Measurements from ENCODE around the gene ARID1B. TPM values are rescaled to one million over a fixed set of nuclear protein-coding genes. Genes with fewer than 3 reads are reported as not detected.

ARID1B gene
- total and polyA plus RNA-seq, 9 of the 15 experiments (the other 6 are each of a cell fraction or from before 2014, with no cell fraction given), result 12.5 to 50.5 (median 25.8) TPM

DNA sequence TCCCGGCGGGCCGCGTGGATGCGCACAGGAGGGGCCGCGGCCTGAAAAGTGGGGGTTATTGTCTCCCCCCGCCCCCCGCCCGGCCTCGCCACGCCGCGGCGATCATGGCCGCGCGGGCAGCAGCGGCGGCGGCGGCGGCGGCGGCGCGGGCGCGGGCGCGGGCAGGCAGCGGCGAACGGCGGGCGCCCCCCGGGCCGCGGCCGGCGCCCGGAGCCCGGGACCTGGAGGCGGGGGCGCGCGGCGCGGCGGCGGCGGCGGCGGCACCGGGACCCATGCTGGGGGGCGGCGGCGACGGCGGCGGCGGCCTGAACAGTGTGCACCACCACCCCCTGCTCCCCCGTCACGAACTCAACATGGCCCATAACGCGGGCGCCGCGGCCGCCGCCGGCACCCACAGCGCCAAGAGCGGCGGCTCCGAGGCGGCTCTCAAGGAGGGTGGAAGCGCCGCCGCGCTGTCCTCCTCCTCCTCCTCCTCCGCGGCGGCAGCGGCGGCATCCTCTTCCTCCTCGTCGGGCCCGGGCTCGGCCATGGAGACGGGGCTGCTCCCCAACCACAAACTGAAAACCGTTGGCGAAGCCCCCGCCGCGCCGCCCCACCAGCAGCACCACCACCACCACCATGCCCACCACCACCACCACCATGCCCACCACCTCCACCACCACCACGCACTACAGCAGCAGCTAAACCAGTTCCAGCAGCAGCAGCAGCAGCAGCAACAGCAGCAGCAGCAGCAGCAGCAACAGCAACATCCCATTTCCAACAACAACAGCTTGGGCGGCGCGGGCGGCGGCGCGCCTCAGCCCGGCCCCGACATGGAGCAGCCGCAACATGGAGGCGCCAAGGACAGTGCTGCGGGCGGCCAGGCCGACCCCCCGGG is 637 bp downstream of the ARID1B start (continued):
- TF ChIP-seq, protein P1, sequence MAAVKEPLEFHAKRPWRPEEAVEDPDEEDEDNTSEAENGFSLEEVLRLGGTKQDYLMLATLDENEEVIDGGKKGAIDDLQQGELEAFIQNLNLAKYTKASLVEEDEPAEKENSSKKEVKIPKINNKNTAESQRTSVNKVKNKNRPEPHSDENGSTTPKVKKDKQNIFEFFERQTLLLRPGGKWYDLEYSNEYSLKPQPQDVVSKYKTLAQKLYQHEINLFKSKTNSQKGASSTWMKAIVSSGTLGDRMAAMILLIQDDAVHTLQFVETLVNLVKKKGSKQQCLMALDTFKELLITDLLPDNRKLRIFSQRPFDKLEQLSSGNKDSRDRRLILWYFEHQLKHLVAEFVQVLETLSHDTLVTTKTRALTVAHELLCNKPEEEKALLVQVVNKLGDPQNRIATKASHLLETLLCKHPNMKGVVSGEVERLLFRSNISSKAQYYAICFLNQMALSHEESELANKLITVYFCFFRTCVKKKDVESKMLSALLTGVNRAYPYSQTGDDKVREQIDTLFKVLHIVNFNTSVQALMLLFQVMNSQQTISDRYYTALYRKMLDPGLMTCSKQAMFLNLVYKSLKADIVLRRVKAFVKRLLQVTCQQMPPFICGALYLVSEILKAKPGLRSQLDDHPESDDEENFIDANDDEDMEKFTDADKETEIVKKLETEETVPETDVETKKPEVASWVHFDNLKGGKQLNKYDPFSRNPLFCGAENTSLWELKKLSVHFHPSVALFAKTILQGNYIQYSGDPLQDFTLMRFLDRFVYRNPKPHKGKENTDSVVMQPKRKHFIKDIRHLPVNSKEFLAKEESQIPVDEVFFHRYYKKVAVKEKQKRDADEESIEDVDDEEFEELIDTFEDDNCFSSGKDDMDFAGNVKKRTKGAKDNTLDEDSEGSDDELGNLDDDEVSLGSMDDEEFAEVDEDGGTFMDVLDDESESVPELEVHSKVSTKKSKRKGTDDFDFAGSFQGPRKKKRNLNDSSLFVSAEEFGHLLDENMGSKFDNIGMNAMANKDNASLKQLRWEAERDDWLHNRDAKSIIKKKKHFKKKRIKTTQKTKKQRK (IDR thresholded peaks at IDR 0.05; ENCODE audit: borderline replicate concordance, low read depth, low read length), result no peak
- TF ChIP-seq SRF (CRISPR knock-in tag; IDR thresholded peaks at IDR 0.05) (no peak), TEAD2 (tag; IDR thresholded peaks at IDR 0.05) (no peak), NFIC (IDR thresholded peaks at IDR 0.05) (peak; percentile 41), ZFX (CRISPR knock-in tag; IDR thresholded peaks at IDR 0.05) (peak; percentile 65), U2AF2 (optimal IDR thresholded peaks at IDR 0.05; ENCODE audit: low read depth, low read length) (no peak), GABPA (tag; conservative IDR thresholded peaks at IDR 0.05; ENCODE audit: low read depth) (no peak), SMAD4 (CRISPR knock-in tag; conservative IDR thresholded peaks at IDR 0.05) (peak; percentile 13; the same call in 1 of the 2 replicates), EHMT2 (IDR thresholded peaks at IDR 0.05) (no peak), CCNT2 (IDR thresholded peaks at IDR 0.05; ENCODE audit: borderline replicate concordance, extremely low read depth, insufficient read length, low read depth, low read length) (peak; percentile 15), KLF10 (CRISPR knock-in tag; IDR thresholded peaks at IDR 0.05) (no peak), ETS1 (conservative IDR thresholded peaks at IDR 0.05; ENCODE audit: control insufficient read depth, low read depth, low read length) (0 out of 2 replicates have a peak, but pooled peaks have one; percentile 18), HMGXB4 (CRISPR knock-in tag; IDR thresholded peaks at IDR 0.05) (no peak), SREBF1 (IDR thresholded peaks at IDR 0.05; ENCODE audit: borderline replicate concordance, low read depth, low read length) (no peak), ZKSCAN1 (IDR thresholded peaks at IDR 0.05; ENCODE audit: low read depth, low read length) (no peak), NEUROD1 (IDR thresholded peaks at IDR 0.05; ENCODE audit: borderline replicate concordance, low read depth, low read length, partially characterized antibody) (no peak), SMAD2 (IDR thresholded peaks at IDR 0.05; ENCODE audit: low read depth, low read length) (no peak), CBX3 (IDR thresholded peaks at IDR 0.05; ENCODE audit: borderline replicate concordance in 1 of 2, low read length in 2 of 2) (no peak), NFATC3 (IDR thresholded peaks at IDR 0.05) (no peak), L3MBTL2 (IDR thresholded peaks at IDR 0.05) (no peak)
